ENCODE measurements around the gene NUP214. TPM values are rescaled to one million over a fixed set of nuclear protein-coding genes. Genes with fewer than 3 reads are reported as not detected.
A peak's percentile ranks its signal among the peaks of the same experiment; 100 is the strongest.
"Not testable (repeated sequence)": the region's sequence is repeated elsewhere in the genome, so short reads cannot be mapped to it uniquely, and the experiment has no call there.

Gene NUP214
- total RNA-seq, 2 experiments from 2014 or later = 61.4 to 97.7 TPM

DNA sequence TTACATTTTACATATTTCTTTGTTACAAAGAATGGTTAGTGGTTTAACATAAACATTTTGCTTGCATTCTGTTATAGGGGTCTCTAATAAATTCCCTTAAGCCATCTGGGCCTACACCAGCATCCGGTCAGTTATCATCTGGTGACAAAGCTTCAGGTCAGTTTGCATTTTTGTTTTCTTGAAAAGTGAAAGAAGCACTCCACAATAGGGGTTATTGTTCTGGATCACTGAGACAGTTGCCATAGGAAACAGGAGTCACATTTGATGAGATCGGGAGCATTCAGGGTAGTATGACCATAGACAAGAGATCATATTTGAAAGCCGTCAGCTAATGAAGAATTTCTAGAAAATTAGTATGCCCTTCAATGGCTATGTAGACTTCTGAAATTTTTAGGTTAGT lies 63.6 kb downstream of the NUP214 start:
- ATAC-seq (no peak), DNase-seq (no peak)
- ChIA-PET POLR2A (no interaction called here), CTCF (interaction anchor here (1.0 to 1.7 kb wide), 4 partner anchors 9 to 146 kb away, joined by 3 to 6 read pairs (median 5); no protein-coding TSS in a partner anchor)
- H3K9me3 Mint-ChIP-seq (ENCODE audit: low read depth) = no peaks in the 10 kb centered on the region
- no peaks in the 10 kb centered on the region for H3K27me3 Mint-ChIP-seq
- H3K4me1 Mint-ChIP-seq = peaks cover 2% of the 10 kb centered on the region
- peaks cover 58% of the 10 kb centered on the region for H3K36me3 Mint-ChIP-seq (ENCODE audit: low read depth)
- no peak overlapping the region for H3K4me3 Mint-ChIP-seq
- intact Hi-C loops (cut with DNase I, micrococcal nuclease) = no loop called here
- no peak overlapping the region for H3K27ac Mint-ChIP-seq

DNA sequence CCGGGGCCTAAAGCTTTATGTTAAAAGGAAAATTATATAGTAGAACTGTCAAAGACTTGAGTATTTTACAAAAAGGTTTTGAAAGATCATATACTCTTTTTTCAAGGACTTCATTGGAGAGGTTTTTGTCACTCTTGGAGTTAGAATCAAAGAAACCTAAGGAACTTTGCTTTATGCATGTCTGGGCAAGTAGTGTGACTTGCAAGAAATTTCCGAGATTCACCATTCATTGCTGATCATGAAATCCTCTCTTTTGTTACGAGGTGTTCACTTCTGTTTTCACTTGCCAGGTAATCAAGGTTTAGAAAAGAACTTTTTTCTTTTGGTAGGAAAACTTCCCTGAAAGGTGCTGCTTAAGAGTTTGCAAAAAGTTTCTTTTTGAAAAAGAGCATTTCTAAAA lies 64.8 kb downstream of the NUP214 start:
- DNase-seq (no peak), ATAC-seq (no peak)
- no peaks in the 10 kb centered on the region for H3K27me3 Mint-ChIP-seq
- ChIA-PET POLR2A (no interaction called here), CTCF (interaction anchor here (1.7 kb wide), 1 partner anchor 9 kb away, joined by 6 read pairs; no protein-coding TSS in a partner anchor)
- H3K9me3 Mint-ChIP-seq (ENCODE audit: low read depth) = no peaks in the 10 kb centered on the region
- H3K4me1 Mint-ChIP-seq = peaks cover 2% of the 10 kb centered on the region
- no peak overlapping the region for H3K4me3 Mint-ChIP-seq
- H3K27ac Mint-ChIP-seq = no peak overlapping the region
- peaks cover 61% of the 10 kb centered on the region for H3K36me3 Mint-ChIP-seq (ENCODE audit: low read depth)
- intact Hi-C loops (cut with DNase I, micrococcal nuclease) = no loop called here

DNA sequence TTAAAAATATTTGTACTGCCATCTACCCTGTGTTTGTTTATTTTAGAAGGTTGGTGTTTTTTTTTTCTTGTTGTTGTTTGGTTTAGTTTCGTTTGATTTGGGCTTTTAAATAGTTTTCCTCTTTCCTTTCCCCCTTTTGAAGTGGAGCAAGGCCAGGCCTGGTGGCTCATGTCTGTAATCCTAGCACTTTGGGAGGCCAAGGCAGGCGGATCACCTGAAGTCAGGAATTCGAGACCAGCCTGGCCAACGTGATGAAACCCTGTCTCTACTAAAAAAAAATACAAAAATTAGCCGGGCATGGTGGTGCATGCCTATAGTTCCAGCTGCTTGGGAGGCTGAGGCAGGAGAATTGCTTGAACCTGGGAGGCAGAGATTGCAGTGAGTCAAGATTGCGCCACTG lies 65.6 kb downstream of the NUP214 start:
- POLR2A ChIA-PET, H3K27me3 Mint-ChIP-seq: not testable (repeated sequence)

DNA sequence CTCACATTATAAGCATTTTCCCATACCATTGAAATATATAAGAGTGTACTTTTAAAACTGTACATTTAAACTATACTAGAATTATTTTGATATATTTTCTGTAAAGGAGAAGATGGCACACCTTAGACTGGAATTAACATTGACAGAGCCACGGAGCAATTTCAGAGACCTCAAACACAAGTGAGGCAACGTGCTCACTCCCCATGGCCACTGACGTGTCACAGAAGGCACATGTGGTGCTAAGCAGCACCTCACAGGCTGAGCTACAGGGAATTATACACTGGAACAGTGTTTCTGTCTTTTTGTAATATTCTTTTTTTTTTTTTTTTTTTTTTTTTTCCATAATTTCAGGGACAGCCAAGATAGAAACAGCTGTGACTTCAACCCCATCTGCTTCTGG lies 66.5 kb downstream of the NUP214 start:
- Mint-ChIP-seq H3K4me3 (no peak overlapping the region), H3K9me3 (ENCODE audit: low read depth) (no peaks in the 10 kb centered on the region), H3K27me3 (no peaks in the 10 kb centered on the region), H3K4me1 (no peaks in the 10 kb centered on the region), H3K27ac (no peak overlapping the region), H3K36me3 (ENCODE audit: low read depth) (peaks cover 53% of the 10 kb centered on the region)
- ChIA-PET CTCF (interaction anchor here (0.6 to 1.5 kb wide), 5 partner anchors 9 to 25 kb away, joined by 3 to 7 read pairs (median 3); no protein-coding TSS in a partner anchor), POLR2A (no interaction called here)
- no peak for DNase-seq
- ATAC-seq = no peak
- intact Hi-C loops (cut with DNase I, micrococcal nuclease) = loop anchor here in 1 of 2 experiments (2.0 kb wide), 1 partner anchor 37 kb away; no protein-coding TSS in a partner anchor

More for the DNA sequence above, 65.6 kb downstream of the NUP214 start:
- Mint-ChIP-seq H3K36me3 (ENCODE audit: low read depth) (peaks cover 54% of the 10 kb centered on the region), H3K27ac (peak overlapping the region; percentile 25)
- H3K4me1 Mint-ChIP-seq; DNase-seq; H3K9me3 Mint-ChIP-seq (ENCODE audit: low read depth); H3K4me3 Mint-ChIP-seq; ATAC-seq; intact Hi-C loops (cut with DNase I, micrococcal nuclease): not testable (repeated sequence)
- CTCF ChIA-PET = interaction anchor here (1.1 to 1.5 kb wide), 3 partner anchors 8 to 13 kb away, joined by 3 to 7 read pairs (median 3); no protein-coding TSS in a partner anchor

DNA sequence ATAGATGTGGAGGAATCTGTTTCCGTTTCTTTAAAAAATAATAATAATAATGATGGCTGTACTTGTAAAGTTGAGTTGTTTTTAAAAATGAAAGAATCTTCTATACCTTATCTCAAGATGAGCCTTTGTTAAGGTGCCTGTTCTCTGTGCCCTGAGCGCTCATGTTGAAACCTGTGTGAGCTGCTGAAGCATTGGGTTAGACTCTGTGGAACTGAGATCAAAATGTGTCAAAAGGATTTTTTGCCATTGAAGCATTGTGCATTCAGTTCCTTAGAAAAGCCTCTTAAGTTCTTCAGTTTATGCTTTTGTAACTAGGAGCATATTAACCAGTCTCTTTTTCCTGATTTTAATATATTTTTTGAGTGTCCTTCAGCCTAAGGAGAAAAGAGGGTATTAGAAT lies 67.7 kb downstream of the NUP214 start:
- Mint-ChIP-seq H3K9me3 (ENCODE audit: low read depth) (no peaks in the 10 kb centered on the region), H3K27me3 (no peaks in the 10 kb centered on the region), H3K27ac (no peak overlapping the region), H3K36me3 (ENCODE audit: low read depth) (peaks cover 56% of the 10 kb centered on the region), H3K4me1 (no peaks in the 10 kb centered on the region), H3K4me3 (no peak overlapping the region)
- ATAC-seq = no peak
- CTCF ChIA-PET = interaction anchor here (0.7 kb wide), 1 partner anchor 219 kb away, joined by 3 read pairs; no protein-coding TSS in a partner anchor
- intact Hi-C loops (cut with DNase I, micrococcal nuclease) = loop anchor here in 1 of 2 experiments (2.0 kb wide), 1 partner anchor 38 kb away; no protein-coding TSS in a partner anchor
- POLR2A ChIA-PET = no interaction called here
- no peak for DNase-seq

DNA sequence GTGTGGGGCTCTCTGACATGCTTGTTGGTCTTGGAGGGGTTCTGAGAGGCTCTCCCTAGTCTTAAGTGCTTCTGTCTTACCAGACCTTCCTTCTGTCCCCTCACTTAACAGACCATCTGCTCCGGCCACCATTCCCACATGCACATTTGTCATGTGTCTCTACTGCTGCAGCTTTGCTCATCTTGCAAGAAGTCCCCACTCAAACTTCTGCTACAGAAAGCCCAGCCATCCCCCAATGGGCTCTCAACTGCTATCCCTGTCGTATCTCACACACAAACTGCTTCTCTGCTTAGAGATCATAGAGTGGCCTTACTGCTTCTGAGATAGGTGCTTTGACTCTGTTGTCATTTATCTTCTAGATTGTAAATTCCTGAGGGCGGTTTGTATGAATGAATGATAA lies 69.4 kb downstream of the NUP214 start:
- H3K27me3 Mint-ChIP-seq = no peaks in the 10 kb centered on the region
- POLR2A ChIA-PET = no interaction called here
- H3K36me3 Mint-ChIP-seq (ENCODE audit: low read depth) = peaks cover 54% of the 10 kb centered on the region
- no peaks in the 10 kb centered on the region for H3K9me3 Mint-ChIP-seq (ENCODE audit: low read depth)
- ATAC-seq (no peak), DNase-seq (no peak)
- no peaks in the 10 kb centered on the region for H3K4me1 Mint-ChIP-seq
- CTCF ChIA-PET = no interaction called here
- H3K27ac Mint-ChIP-seq = no peak overlapping the region
- intact Hi-C loops (cut with DNase I, micrococcal nuclease) = no loop called here
- H3K4me3 Mint-ChIP-seq = no peak overlapping the region

DNA sequence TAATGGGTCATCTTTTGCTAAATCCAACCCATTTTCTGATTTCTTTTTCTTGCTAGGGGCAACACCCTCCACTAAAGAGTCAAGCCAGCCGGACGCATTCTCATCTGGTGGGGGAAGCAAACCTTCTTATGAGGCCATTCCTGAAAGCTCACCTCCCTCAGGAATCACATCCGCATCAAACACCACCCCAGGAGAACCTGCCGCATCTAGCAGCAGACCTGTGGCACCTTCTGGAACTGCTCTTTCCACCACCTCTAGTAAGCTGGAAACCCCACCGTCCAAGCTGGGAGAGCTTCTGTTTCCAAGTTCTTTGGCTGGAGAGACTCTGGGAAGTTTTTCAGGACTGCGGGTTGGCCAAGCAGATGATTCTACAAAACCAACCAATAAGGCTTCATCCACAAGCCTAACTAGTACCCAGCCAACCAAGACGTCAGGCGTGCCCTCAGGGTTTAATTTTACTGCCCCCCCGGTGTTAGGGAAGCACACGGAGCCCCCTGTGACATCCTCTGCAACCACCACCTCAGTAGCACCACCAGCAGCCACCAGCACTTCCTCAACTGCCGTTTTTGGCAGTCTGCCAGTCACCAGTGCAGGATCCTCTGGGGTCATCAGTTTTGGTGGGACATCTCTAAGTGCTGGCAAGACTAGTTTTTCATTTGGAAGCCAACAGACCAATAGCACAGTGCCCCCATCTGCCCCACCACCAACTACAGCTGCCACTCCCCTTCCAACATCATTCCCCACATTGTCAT lies 72.0 kb downstream of the NUP214 start:
- intact Hi-C loops (cut with DNase I, micrococcal nuclease) = no loop called here

DNA sequence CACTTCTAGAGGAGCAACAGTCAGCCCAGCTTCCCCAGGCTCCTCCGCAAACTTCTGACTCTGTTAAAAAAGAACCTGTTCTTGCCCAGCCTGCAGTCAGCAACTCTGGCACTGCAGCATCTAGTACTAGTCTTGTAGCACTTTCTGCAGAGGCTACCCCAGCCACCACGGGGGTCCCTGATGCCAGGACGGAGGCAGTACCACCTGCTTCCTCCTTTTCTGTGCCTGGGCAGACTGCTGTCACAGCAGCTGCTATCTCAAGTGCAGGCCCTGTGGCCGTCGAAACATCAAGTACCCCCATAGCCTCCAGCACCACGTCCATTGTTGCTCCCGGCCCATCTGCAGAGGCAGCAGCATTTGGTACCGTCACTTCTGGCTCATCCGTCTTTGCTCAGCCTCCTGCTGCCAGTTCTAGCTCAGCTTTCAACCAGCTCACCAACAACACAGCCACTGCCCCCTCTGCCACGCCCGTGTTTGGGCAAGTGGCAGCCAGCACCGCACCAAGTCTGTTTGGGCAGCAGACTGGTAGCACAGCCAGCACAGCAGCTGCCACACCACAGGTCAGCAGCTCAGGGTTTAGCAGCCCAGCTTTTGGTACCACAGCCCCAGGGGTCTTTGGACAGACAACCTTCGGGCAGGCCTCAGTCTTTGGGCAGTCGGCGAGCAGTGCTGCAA lies 72.8 kb downstream of the NUP214 start:
- DNase-seq (no peak), ATAC-seq (no peak)
- H3K36me3 Mint-ChIP-seq (ENCODE audit: low read depth) = peaks cover 55% of the 10 kb centered on the region
- POLR2A ChIA-PET = interaction anchor here (0.9 kb wide), 1 partner anchor 21 kb away, joined by 4 read pairs; no protein-coding TSS in a partner anchor
- no peaks in the 10 kb centered on the region for H3K4me1 Mint-ChIP-seq
- H3K9me3 Mint-ChIP-seq (ENCODE audit: low read depth) = no peaks in the 10 kb centered on the region
- H3K4me3 Mint-ChIP-seq = no peak overlapping the region
- no peaks in the 10 kb centered on the region for H3K27me3 Mint-ChIP-seq
- CTCF ChIA-PET = interaction anchor here (0.6 to 2.4 kb wide), 9 partner anchors 9 to 981 kb away, joined by 3 to 6 read pairs (median 4); no protein-coding TSS in a partner anchor
- H3K27ac Mint-ChIP-seq = no peak overlapping the region
- intact Hi-C loops (cut with DNase I, micrococcal nuclease) = no loop called here

More for the DNA sequence above, 72.0 kb downstream of the NUP214 start:
- H3K9me3 Mint-ChIP-seq (ENCODE audit: low read depth) = no peaks in the 10 kb centered on the region
- no peaks in the 10 kb centered on the region for H3K27me3 Mint-ChIP-seq
- ChIA-PET CTCF (interaction anchor here (0.7 to 2.4 kb wide), 2 partner anchors 19 to 97 kb away, joined by 3 to 5 read pairs; no protein-coding TSS in a partner anchor), POLR2A (interaction anchor here (0.6 kb wide), 1 partner anchor 613 kb away, joined by 5 read pairs; no protein-coding TSS in a partner anchor)
- no peak overlapping the region for H3K27ac Mint-ChIP-seq
- peaks cover 60% of the 10 kb centered on the region for H3K36me3 Mint-ChIP-seq (ENCODE audit: low read depth)
- no peaks in the 10 kb centered on the region for H3K4me1 Mint-ChIP-seq
- no peak overlapping the region for H3K4me3 Mint-ChIP-seq
- ATAC-seq (no peak), DNase-seq (no peak)

DNA sequence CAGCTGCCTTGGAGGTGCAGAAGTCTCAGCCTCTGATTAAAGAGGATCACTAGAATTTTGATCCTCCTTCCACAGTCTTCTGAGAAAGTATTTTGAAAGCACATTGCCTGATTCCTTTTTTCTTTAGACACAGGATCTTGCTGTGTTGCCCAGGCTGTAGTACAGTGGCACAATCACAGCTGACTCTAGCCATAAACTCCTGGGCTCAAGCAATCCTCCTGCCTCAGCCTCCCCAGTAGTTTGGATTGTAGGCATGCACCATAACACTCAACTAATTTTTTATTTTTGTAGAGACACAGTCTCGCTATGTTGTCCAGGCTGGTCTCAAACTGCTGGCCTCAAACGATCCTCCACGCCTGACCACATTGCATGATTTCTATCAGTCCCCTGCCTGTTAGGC lies 76.5 kb downstream of the NUP214 start:
- Mint-ChIP-seq H3K9me3 (ENCODE audit: low read depth) (no peaks in the 10 kb centered on the region), H3K36me3 (ENCODE audit: low read depth) (peaks cover 59% of the 10 kb centered on the region), H3K27me3 (no peaks in the 10 kb centered on the region), H3K4me1 (no peaks in the 10 kb centered on the region), H3K4me3 (no peak overlapping the region), H3K27ac (no peak overlapping the region)
- DNase-seq = no peak
- ChIA-PET POLR2A (no interaction called here), CTCF (no interaction called here)
- no peak for ATAC-seq
- intact Hi-C loops (cut with DNase I, micrococcal nuclease) = no loop called here

DNA sequence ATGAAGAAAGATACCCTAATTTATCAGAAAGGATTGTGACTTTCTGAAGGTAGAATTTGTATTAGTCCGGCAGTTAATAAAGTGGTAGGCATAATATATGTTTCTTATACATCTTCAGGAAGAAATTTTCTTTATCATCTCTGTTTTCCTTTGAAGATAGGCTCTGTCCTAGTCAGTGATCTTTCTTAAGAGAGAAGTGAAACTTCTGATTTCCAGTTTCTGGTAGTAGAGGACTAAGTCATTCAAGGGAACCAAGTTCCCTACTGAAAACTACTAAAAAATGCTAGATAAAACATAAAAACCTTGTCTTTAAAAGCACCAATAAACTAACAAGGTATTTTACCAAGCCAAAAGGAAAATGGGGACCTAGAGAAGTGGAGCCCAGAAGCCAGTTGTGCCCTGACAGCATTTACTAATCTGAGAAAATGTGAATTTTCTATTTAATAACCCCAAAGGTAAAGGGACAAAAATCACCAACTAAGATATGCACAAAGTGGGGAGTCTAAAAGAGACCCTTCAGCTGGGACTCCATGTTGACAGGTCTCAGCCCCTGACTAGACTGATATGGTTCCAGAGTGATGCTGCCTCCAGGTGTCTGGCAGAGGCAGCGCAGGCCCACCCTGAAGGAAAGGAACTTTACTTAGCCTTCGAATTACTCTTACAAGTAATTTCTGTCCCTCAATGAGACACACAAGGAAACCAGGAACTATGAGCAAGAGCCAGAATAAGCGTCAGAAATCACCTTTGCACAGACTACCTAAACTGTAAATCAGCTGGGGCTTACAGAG lies 78.2 kb downstream of the NUP214 start:
- peak; percentile 33 for DNase-seq
- Mint-ChIP-seq H3K27ac (no peak overlapping the region), H3K4me3 (no peak overlapping the region), H3K27me3 (no peaks in the 10 kb centered on the region), H3K36me3 (ENCODE audit: low read depth) (peaks cover 55% of the 10 kb centered on the region), H3K9me3 (ENCODE audit: low read depth) (no peaks in the 10 kb centered on the region), H3K4me1 (no peaks in the 10 kb centered on the region)
- intact Hi-C loops (cut with DNase I, micrococcal nuclease) = no loop called here
- ChIA-PET CTCF (no interaction called here), POLR2A (no interaction called here)
- ATAC-seq = peak; percentile 51

DNA sequence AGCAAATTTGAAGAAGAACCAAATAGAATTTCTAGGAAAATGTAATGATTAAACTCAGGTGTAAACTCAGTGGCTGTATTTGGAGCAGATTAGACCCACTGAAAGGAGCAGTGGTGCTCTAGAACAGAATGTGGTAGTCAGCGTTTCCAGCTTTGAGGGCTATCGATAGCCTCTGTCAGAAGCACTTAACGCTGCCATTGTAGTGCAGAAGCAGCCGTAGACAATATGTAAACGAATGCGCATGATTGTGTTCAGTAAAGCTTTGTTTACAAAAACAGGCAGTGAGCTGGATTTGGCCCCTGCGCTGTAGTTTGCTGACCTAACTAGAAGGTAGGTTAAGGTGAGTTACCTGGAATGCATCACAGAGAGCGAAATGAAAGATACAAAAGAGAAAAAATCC lies 78.9 kb downstream of the NUP214 start:
- no peaks in the 10 kb centered on the region for H3K4me1 Mint-ChIP-seq
- H3K36me3 Mint-ChIP-seq (ENCODE audit: low read depth) = peaks cover 55% of the 10 kb centered on the region
- intact Hi-C loops (cut with DNase I, micrococcal nuclease) = no loop called here
- DNase-seq (no peak), ATAC-seq (no peak)
- ChIA-PET POLR2A (no interaction called here), CTCF (no interaction called here)
- no peak overlapping the region for H3K27ac Mint-ChIP-seq
- no peaks in the 10 kb centered on the region for H3K27me3 Mint-ChIP-seq
- no peak overlapping the region for H3K4me3 Mint-ChIP-seq
- no peaks in the 10 kb centered on the region for H3K9me3 Mint-ChIP-seq (ENCODE audit: low read depth)
